ENCODE results near the gene RPP40.

The RPP40 gene

DNA sequence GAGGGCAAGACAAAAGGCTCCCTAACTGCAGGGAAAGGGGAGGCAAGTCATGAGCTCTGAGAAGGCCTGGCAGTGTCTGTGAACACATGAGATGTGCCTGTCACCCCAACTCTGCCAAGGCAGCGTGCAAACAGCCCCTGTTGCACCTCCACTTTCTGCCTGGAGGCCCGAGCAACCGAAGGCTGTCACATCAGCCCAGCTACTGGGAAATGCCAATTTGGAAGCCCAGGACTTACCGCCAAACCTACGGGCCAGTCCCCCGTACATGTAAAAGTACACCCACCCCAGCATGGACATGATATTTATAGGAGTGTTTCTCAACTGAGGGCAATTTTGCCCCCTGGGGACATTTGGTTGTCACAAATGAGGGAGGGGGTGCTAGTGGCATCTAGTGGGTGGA is 27.3 kb upstream of the RPP40 start:
- DNase-seq (ENCODE audit: low read depth, low spot score), result no peak
- in situ Hi-C loops (cut with HindIII; ENCODE audit: low sequenced_read_pairs), result no loop called here
- no peak overlapping the region for H3K4me3 ChIP-seq (ENCODE audit: low read depth, low read length)
- no peak for TF ChIP-seq CTCF (IDR thresholded peaks at IDR 0.05; ENCODE audit: low read depth, low read length)

DNA sequence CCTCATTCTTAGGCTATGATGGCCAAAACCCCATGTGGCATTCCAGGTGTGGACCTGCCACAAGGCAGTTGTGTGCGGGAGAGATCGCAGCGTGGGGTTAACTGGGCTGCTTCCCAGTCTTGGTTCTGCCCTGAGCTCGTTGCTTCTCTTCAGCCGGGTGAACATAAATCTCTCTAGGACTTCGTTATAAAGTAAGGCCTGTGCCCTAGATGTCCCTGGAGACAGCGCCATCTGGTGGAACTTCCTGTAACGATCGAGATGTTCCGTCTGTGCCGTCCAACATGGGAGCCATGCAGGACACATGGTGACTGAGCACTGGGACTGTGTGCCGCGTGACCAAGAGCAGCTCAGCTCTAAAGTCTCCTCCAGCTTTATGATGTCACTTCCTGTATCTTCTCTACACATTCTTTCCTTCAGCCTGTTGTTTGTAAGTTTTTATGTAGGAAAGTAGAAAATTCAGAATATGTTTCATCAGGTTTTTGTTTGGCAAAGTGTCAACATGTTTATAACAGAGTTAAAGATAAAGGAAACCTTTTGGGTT is 26.8 kb upstream of the RPP40 start:
- DNase-seq (ENCODE audit: low read depth, low spot score), result peak; percentile 75
- in situ Hi-C loops (cut with HindIII; ENCODE audit: low sequenced_read_pairs), result no loop called here
- peak; percentile 73 for TF ChIP-seq CTCF (IDR thresholded peaks at IDR 0.05; ENCODE audit: low read depth, low read length)
- H3K4me3 ChIP-seq (ENCODE audit: low read depth, low read length), result no peak overlapping the region

- no peak overlapping the region for H3K4me3 ChIP-seq (ENCODE audit: low read depth, low read length)
- in situ Hi-C loops (cut with HindIII; ENCODE audit: low sequenced_read_pairs), result no loop called here
- no peak for TF ChIP-seq CTCF (IDR thresholded peaks at IDR 0.05; ENCODE audit: low read depth, low read length)
- no peak for DNase-seq (ENCODE audit: low read depth, low spot score)
Observed at GRCh38 chr6:5029609-5030008, 25.8 kb upstream of the RPP40 start.

- H3K4me3 ChIP-seq (ENCODE audit: low read depth, low read length), result no peak overlapping the region
- TF ChIP-seq CTCF (IDR thresholded peaks at IDR 0.05; ENCODE audit: low read depth, low read length), result no peak
- in situ Hi-C loops (cut with HindIII; ENCODE audit: low sequenced_read_pairs), result no loop called here
- no peak for DNase-seq (ENCODE audit: low read depth, low spot score)
Observed at GRCh38 chr6:5028921-5029320, 25.1 kb upstream of the RPP40 start.

DNA sequence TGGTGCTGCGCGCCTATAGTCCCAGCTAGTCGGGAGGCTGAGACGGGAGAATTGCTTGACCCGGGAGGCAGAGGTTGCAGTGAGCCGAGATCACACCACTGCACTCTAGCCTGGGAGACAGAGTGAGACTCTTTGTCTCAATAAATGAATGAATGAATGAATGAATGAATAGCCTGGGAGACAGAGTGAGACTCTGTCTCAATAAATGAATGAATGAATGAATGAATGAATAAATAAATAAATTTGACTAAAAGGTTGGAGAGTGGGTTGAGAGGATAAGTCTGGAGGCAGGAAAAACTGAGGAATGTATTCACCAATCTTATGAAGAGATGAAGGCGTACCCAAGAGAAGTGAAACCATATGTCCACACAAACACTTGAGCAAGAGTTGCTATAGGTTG is 24.5 kb upstream of the RPP40 start:
- in situ Hi-C loops (cut with HindIII; ENCODE audit: low sequenced_read_pairs), result no loop called here
- no peak for DNase-seq (ENCODE audit: low read depth, low spot score)
- no peak for TF ChIP-seq CTCF (IDR thresholded peaks at IDR 0.05; ENCODE audit: low read depth, low read length)
- no peak overlapping the region for H3K4me3 ChIP-seq (ENCODE audit: low read depth, low read length)

GRCh38 chr6:5025911-5026819 is 22.3 kb upstream of the RPP40 start:
- in situ Hi-C loops (cut with HindIII; ENCODE audit: low sequenced_read_pairs), result no loop called here
- peak overlapping the region; percentile 54 for H3K4me3 ChIP-seq (ENCODE audit: low read depth, low read length)
- peak; percentile 37 for DNase-seq (ENCODE audit: low read depth, low spot score)
- TF ChIP-seq CTCF (IDR thresholded peaks at IDR 0.05; ENCODE audit: low read depth, low read length), result peak; percentile 11

All from astrocyte of the spinal cord (primary cell).